ENCODE measurements around the gene LTBP1. TPM values are rescaled to one million over a fixed set of nuclear protein-coding genes. Genes with fewer than 3 reads are reported as not detected.

LTBP1 gene
- total RNA-seq, 1 experiment from 2014 or later, result 10.3 TPM

- H3K27ac ChIP-seq, result no peak overlapping the region
- H3K36me3 ChIP-seq (ENCODE audit: low read depth), result no peaks in the 10 kb centered on the region
- H3K4me3 ChIP-seq, result no peak overlapping the region
- ChIA-PET POLR2A (ENCODE audit: unreplicated experiment) (interaction anchor here (0.6 kb wide), 1 partner anchor 57 kb away, joined by 4 read pairs; no protein-coding TSS in a partner anchor), CTCF (no interaction called here)
- no peak overlapping the region for H2AFZ ChIP-seq
- H3K27me3 ChIP-seq (ENCODE audit: insufficient read depth, low read depth), result no peaks in the 10 kb centered on the region
- intact Hi-C loops (cut with micrococcal nuclease; ENCODE audit: unreplicated experiment), result loop anchor here (10.0 kb wide), 2 partner anchors 140 to 640 kb away; no protein-coding TSS in a partner anchor
- H3K4me1 ChIP-seq (replicated peaks; ENCODE audit: insufficient read depth), result peaks cover 10% of the 10 kb centered on the region
- no peaks in the 10 kb centered on the region for H3K9me3 ChIP-seq (ENCODE audit: insufficient read depth, low read depth)
- TF ChIP-seq EZH2 (IDR thresholded peaks at IDR 0.05; ENCODE audit: low read depth) (no peak), CTCF (conservative IDR thresholded peaks at IDR 0.05) (no peak)
- H4K20me1 ChIP-seq (ENCODE audit: insufficient read depth), result no peaks in the 10 kb centered on the region
- DNase-seq, result no peak
- H3F3A ChIP-seq (ENCODE audit: insufficient read depth, low read depth), result no peaks in the 10 kb centered on the region
- H3K79me2 ChIP-seq (ENCODE audit: low read depth), result no peaks in the 10 kb centered on the region
- H3K4me2 ChIP-seq, result no peak overlapping the region
- BruUV-seq (replicated peaks), result no TSS peak
- H3K9me2 ChIP-seq (ENCODE audit: insufficient read depth), result no peaks in the 10 kb centered on the region
Measured at GRCh38 chr2:32945286-32945685, 1.5 kb upstream of the LTBP1 start.

GRCh38 chr2:32947076-32947483 lies 327 bp downstream of the LTBP1 start:
- peak overlapping the region; percentile 77 for H3K4me3 ChIP-seq
- intact Hi-C loops (cut with micrococcal nuclease; ENCODE audit: unreplicated experiment), result loop anchor here (2.0 to 10.0 kb wide), 5 partner anchors 30 to 638 kb away; no protein-coding TSS in a partner anchor
- peak overlapping the region; percentile 95 for H3K4me2 ChIP-seq
- CTCF ChIA-PET, result interaction anchor here (0.6 kb wide), 1 partner anchor 248 kb away, joined by 10 read pairs; no protein-coding TSS in a partner anchor
- H2AFZ ChIP-seq, result peak overlapping the region; percentile 96; the same call in 1 of the 2 replicates
- no TSS peak for BruUV-seq (replicated peaks)
- peaks cover 10% of the 10 kb centered on the region for H3K4me1 ChIP-seq (replicated peaks; ENCODE audit: insufficient read depth)
- no peaks in the 10 kb centered on the region for H3K27me3 ChIP-seq (ENCODE audit: insufficient read depth, low read depth)
- no peaks in the 10 kb centered on the region for H3K9me3 ChIP-seq (ENCODE audit: insufficient read depth, low read depth)
- H3K36me3 ChIP-seq (ENCODE audit: low read depth), result no peaks in the 10 kb centered on the region
- no peaks in the 10 kb centered on the region for H3K79me2 ChIP-seq (ENCODE audit: low read depth)
- POLR2A ChIA-PET (ENCODE audit: unreplicated experiment), result no interaction called here
- no peak for TF ChIP-seq EZH2 (IDR thresholded peaks at IDR 0.05; ENCODE audit: low read depth)
- no peak for TF ChIP-seq CTCF (conservative IDR thresholded peaks at IDR 0.05)
- H3K27ac ChIP-seq, result no peak overlapping the region
- no peak for DNase-seq
- no peaks in the 10 kb centered on the region for H3K9me2 ChIP-seq (ENCODE audit: insufficient read depth)
- no peaks in the 10 kb centered on the region for H3F3A ChIP-seq (ENCODE audit: insufficient read depth, low read depth)
- H4K20me1 ChIP-seq (ENCODE audit: insufficient read depth), result no peaks in the 10 kb centered on the region

GRCh38 chr2:32947484-32948143 lies 861 bp downstream of the LTBP1 start:
- BruUV-seq (replicated peaks), result no TSS peak
- TF ChIP-seq CTCF (conservative IDR thresholded peaks at IDR 0.05), result no peak
- no peak for TF ChIP-seq EZH2 (IDR thresholded peaks at IDR 0.05; ENCODE audit: low read depth)
- Histone ChIP-seq H3K9me3 (ENCODE audit: insufficient read depth, low read depth) (no peaks in the 10 kb centered on the region), H3K36me3 (ENCODE audit: low read depth) (no peaks in the 10 kb centered on the region), H3K9me2 (ENCODE audit: insufficient read depth) (no peaks in the 10 kb centered on the region), H3K4me2 (peak overlapping the region; percentile 95), H3F3A (ENCODE audit: insufficient read depth, low read depth) (no peaks in the 10 kb centered on the region), H4K20me1 (ENCODE audit: insufficient read depth) (no peaks in the 10 kb centered on the region), H3K27ac (no peak overlapping the region), H3K4me3 (peak overlapping the region; percentile 77), H2AFZ (peak overlapping the region; percentile 96), H3K4me1 (replicated peaks; ENCODE audit: insufficient read depth) (peaks cover 10% of the 10 kb centered on the region), H3K79me2 (ENCODE audit: low read depth) (no peaks in the 10 kb centered on the region), H3K27me3 (ENCODE audit: insufficient read depth, low read depth) (no peaks in the 10 kb centered on the region)
- intact Hi-C loops (cut with micrococcal nuclease; ENCODE audit: unreplicated experiment), result loop anchor here (2.0 to 10.0 kb wide), 5 partner anchors 29 to 637 kb away; no protein-coding TSS in a partner anchor
- peak; percentile 61 to 69 for DNase-seq
- ChIA-PET POLR2A (ENCODE audit: unreplicated experiment) (no interaction called here), CTCF (interaction anchor here (0.6 kb wide), 1 partner anchor 248 kb away, joined by 10 read pairs; no protein-coding TSS in a partner anchor)
